ENCODE measurements around the gene NOP58.
"Not testable (repeated sequence)": the region's sequence is repeated elsewhere in the genome, so short reads cannot be mapped to it uniquely, and the experiment has no call there.

NOP58 gene

GRCh38 chr2:202265467-202266277 lies at the start of gene NOP58:
Gene NOP58 (plus strand): TSS chr2:202265763. CDS start chr2:202265942, 179 bp downstream.
- DNase-seq (ENCODE audit: low read depth): peak; percentile 74
- H3K4me3 ChIP-seq (ENCODE audit: control insufficient read depth, low read depth, low read length): peak within 1 kb of the TSS; percentile 68
- TF ChIP-seq CTCF (IDR thresholded peaks at IDR 0.05; ENCODE audit: control insufficient read depth, insufficient read depth, low read depth, low read length, missing control alignments): no peak

GRCh38 chr2:202221873-202222272 lies 43.7 kb upstream of the NOP58 start:
- TF ChIP-seq CTCF (IDR thresholded peaks at IDR 0.05; ENCODE audit: control insufficient read depth, insufficient read depth, low read depth, low read length, missing control alignments): no peak
- H3K4me3 ChIP-seq (ENCODE audit: control insufficient read depth, low read depth, low read length): no peak overlapping the region
- no peak for DNase-seq (ENCODE audit: low read depth)

- DNase-seq (ENCODE audit: low read depth): no peak
- H3K4me3 ChIP-seq (ENCODE audit: control insufficient read depth, low read depth, low read length): peak overlapping the region; percentile 97
- no peak for TF ChIP-seq CTCF (IDR thresholded peaks at IDR 0.05; ENCODE audit: control insufficient read depth, insufficient read depth, low read depth, low read length, missing control alignments)
Observed at GRCh38 chr2:202237787-202238233, 27.8 kb upstream of the NOP58 start.

GRCh38 chr2:202238234-202239197 lies 27.0 kb upstream of the NOP58 start, which contains the start of gene SUMO1:
Gene SUMO1 (minus strand): TSS chr2:202238597. CDS start chr2:202238451, 146 bp downstream.
- peak; percentile 31 for DNase-seq (ENCODE audit: low read depth)
- H3K4me3 ChIP-seq (ENCODE audit: control insufficient read depth, low read depth, low read length): peak within 1 kb of the TSS; percentile 97
- TF ChIP-seq CTCF (IDR thresholded peaks at IDR 0.05; ENCODE audit: control insufficient read depth, insufficient read depth, low read depth, low read length, missing control alignments): no peak

- DNase-seq (ENCODE audit: low read depth); H3K4me3 ChIP-seq (ENCODE audit: control insufficient read depth, low read depth, low read length): not testable (repeated sequence)
Observed at GRCh38 chr2:202247710-202248109, 17.9 kb upstream of the NOP58 start.

GRCh38 chr2:202249521-202250253 lies 15.9 kb upstream of the NOP58 start:
- TF ChIP-seq CTCF (IDR thresholded peaks at IDR 0.05; ENCODE audit: control insufficient read depth, insufficient read depth, low read depth, low read length, missing control alignments): no peak
- no peak overlapping the region for H3K4me3 ChIP-seq (ENCODE audit: control insufficient read depth, low read depth, low read length)
- no peak for DNase-seq (ENCODE audit: low read depth)

Data from AG09309 (cell line).